Stimulated activated CD8-positive, alpha-beta memory T cell treated with anti-CD3 and anti-CD28 coated beads, Interleukin-7, amount 100 ng/mL, for 48 hours (primary cell): ENCODE data around the gene GDI1.

Experiments used
- DNase-seq, 2 donors: peaks; one replicate each; pipeline ENCODE4 v3.0.0-alpha.2; 2020; ENCODE audit warnings: low read depth in 1 of 2; ENCODE audit errors: extremely low read depth in 1 of 2

The GDI1 gene

GRCh38 chrX:154477891-154478477 lies 41.0 kb downstream of the GDI1 start:
- DNase-seq = no peak

- DNase-seq = peak; percentile 83 to 86
Measured at GRCh38 chrX:154478728-154479622, 42.0 kb downstream of the GDI1 start, which contains the start of gene LAGE3. Gene LAGE3 (minus strand): TSS chrX:154479281. CDS start chrX:154478915, 366 bp downstream.

GRCh38 chrX:154481195-154481594 lies 44.2 kb downstream of the GDI1 start:
- no peak for DNase-seq

- DNase-seq = no peak
Measured at GRCh38 chrX:154481911-154482601, 45.1 kb downstream of the GDI1 start.

GRCh38 chrX:154482786-154483185 lies 45.8 kb downstream of the GDI1 start:
- DNase-seq = no peak

GRCh38 chrX:154483325-154483724 lies 46.4 kb downstream of the GDI1 start:
- no peak for DNase-seq

GRCh38 chrX:154484255-154485149 lies 47.5 kb downstream of the GDI1 start:
- DNase-seq = no peak

- DNase-seq = no peak
Measured at GRCh38 chrX:154485150-154486051, 48.4 kb downstream of the GDI1 start.

GRCh38 chrX:154486052-154486395 lies 49.1 kb downstream of the GDI1 start:
- no peak for DNase-seq

GRCh38 chrX:154486396-154487207 lies 49.6 kb downstream of the GDI1 start, which contains the start of gene UBL4A:
Gene UBL4A (minus strand): TSS chrX:154486615. CDS start chrX:154486584, 31 bp downstream.
- peak; percentile 33 to 39 for DNase-seq

GRCh38 chrX:154487518-154488290 lies 50.8 kb downstream of the GDI1 start:
- DNase-seq = no peak

- DNase-seq = no peak
Measured at GRCh38 chrX:154488336-154489075, 51.6 kb downstream of the GDI1 start.

GRCh38 chrX:154489182-154489581 lies 52.2 kb downstream of the GDI1 start:
- DNase-seq = no peak

GRCh38 chrX:154490021-154490413 lies 53.1 kb downstream of the GDI1 start:
- DNase-seq = no peak

GRCh38 chrX:154490414-154491083 lies 53.6 kb downstream of the GDI1 start, which contains the start of gene SLC10A3:
Gene SLC10A3 (minus strand): TSS chrX:154490629. CDS start chrX:154488940, 1,689 bp downstream.
- peak; percentile 83 to 84 for DNase-seq
